Activated T-helper 2 cell treated with anti-CD3 and anti-CD28 coated beads, Interferon-gamma antibody, Interleukin-2, Interleukin-4, amounts not matched to agents 10 μg/mL and 5 μg/mL and 100 μg/mL, durations not matched to agents 14 hours and 24 hours and 36 hours (primary cell): ENCODE measurements around the gene SLC12A7. TPM values are rescaled to one million over a fixed set of nuclear protein-coding genes. Genes with fewer than 3 reads are reported as not detected.
"Not testable (repeated sequence)": the region's sequence is repeated elsewhere in the genome, so short reads cannot be mapped to it uniquely, and the experiment has no call there.

ENCODE experiments used
- DNase-seq: peaks from one replicate; pipeline ENCODE4 v3.0.0; 2021; ENCODE audit warnings: low spot score
- H3K27ac Mint-ChIP-seq: one replicate; pipeline ENCODE4 v1.8.0; 2021; ENCODE audit warnings: mixed read lengths
- H3K27me3 Mint-ChIP-seq: one replicate; pipeline ENCODE4 v1.8.0; 2021; ENCODE audit warnings: low read depth, mixed read lengths
- H3K36me3 Mint-ChIP-seq: one replicate; pipeline ENCODE4 v1.8.0; 2021; ENCODE audit warnings: low read depth, mixed read lengths
- H3K4me1 Mint-ChIP-seq: one replicate; pipeline ENCODE4 v1.8.0; 2021; ENCODE audit warnings: low read depth, mixed read lengths
- H3K4me3 Mint-ChIP-seq: one replicate; pipeline ENCODE4 v1.8.0; 2021; ENCODE audit warnings: low read depth, mild to moderate bottlenecking, moderate library complexity, mixed read lengths
- H3K9me3 Mint-ChIP-seq: one replicate; pipeline ENCODE4 v1.8.0; 2021; ENCODE audit warnings: mixed read lengths
- intact Hi-C: fragments of 100-400 bp; cut with micrococcal nuclease; formaldehyde crosslinking; loops from one replicate; pipeline ENCODE4 v1.15.1; 2023
- total RNA-seq: library from RNA; stranded (reverse); gene quantifications from 2 replicates; pipeline ENCODE4 v1.2.3, GENCODE V29; 2022

Gene SLC12A7
- total RNA-seq, 1 donor from 2014 or later = 31.9 TPM

GRCh38 chr5:1033178-1033577, 78.7 kb downstream of the SLC12A7 start:
- no peaks in the 10 kb centered on the region for H3K27me3 Mint-ChIP-seq
- no peaks in the 10 kb centered on the region for H3K9me3 Mint-ChIP-seq
- no peak overlapping the region for H3K27ac Mint-ChIP-seq
- H3K36me3 Mint-ChIP-seq = peaks cover 16% of the 10 kb centered on the region
- no peak for DNase-seq
- H3K4me1 Mint-ChIP-seq = no peaks in the 10 kb centered on the region
- intact Hi-C loops = no loop called here
- H3K4me3 Mint-ChIP-seq = no peak overlapping the region

DNA sequence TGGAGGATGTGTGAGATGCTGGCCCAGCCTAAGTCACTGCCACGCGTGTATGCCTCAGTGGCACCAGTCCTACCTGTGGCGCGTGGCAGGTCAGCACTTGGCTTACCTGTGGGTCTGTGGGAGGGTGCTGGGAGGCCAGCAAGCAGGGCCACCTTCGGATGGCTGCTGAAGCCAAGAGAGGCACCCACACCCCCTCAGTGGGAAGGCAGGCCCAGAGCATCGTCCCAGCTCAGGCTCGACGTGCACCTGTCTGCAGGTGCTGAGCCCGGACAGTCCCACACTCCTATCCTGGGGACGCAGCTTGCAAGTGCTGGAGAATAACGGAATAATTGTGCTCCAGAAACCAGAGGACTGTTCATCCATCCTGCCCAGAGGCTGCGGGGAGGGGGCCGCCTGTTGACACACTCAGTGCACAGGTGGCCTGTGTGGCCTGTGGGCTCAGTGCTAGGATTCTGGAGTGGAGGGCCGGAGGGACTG, 79.3 kb downstream of the SLC12A7 start:
- H3K27ac Mint-ChIP-seq = no peak overlapping the region
- no peaks in the 10 kb centered on the region for H3K9me3 Mint-ChIP-seq
- H3K36me3 Mint-ChIP-seq = peaks cover 16% of the 10 kb centered on the region
- H3K4me3 Mint-ChIP-seq = no peak overlapping the region
- no peaks in the 10 kb centered on the region for H3K4me1 Mint-ChIP-seq
- no peaks in the 10 kb centered on the region for H3K27me3 Mint-ChIP-seq
- intact Hi-C loops = no loop called here
- DNase-seq = no peak

DNA sequence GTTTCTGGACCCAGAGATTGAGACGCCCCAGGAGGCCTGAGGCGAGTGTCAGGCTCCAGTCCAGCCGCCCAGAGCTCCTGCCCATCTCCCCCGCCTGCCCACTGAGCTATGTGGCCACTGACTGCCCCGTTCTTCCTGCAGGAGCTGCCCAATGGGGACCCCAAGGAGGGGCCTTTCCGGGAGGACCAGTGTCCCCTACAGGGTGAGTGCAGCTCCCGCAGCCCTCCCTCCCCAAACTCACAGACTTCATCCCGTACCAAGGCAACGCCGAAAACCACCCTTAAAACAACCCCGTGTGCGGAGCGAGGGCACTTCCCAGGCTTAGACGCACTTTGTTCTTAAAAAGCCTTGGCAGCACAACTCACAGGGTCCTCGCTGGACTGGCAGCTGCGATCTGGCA, 79.9 kb downstream of the SLC12A7 start:
- no peaks in the 10 kb centered on the region for H3K9me3 Mint-ChIP-seq
- H3K27me3 Mint-ChIP-seq = no peaks in the 10 kb centered on the region
- H3K36me3 Mint-ChIP-seq = peaks cover 16% of the 10 kb centered on the region
- H3K27ac Mint-ChIP-seq = no peak overlapping the region
- no peak for DNase-seq
- intact Hi-C loops = no loop called here
- no peaks in the 10 kb centered on the region for H3K4me1 Mint-ChIP-seq
- no peak overlapping the region for H3K4me3 Mint-ChIP-seq

GRCh38 chr5:1031306-1031959, 80.4 kb downstream of the SLC12A7 start:
- no peak overlapping the region for H3K4me3 Mint-ChIP-seq
- no peak overlapping the region for H3K27ac Mint-ChIP-seq
- H3K9me3 Mint-ChIP-seq = no peaks in the 10 kb centered on the region
- intact Hi-C loops = no loop called here
- H3K4me1 Mint-ChIP-seq = no peaks in the 10 kb centered on the region
- H3K27me3 Mint-ChIP-seq = no peaks in the 10 kb centered on the region
- peaks cover 12% of the 10 kb centered on the region for H3K36me3 Mint-ChIP-seq
- no peak for DNase-seq

GRCh38 chr5:1030801-1031271, 81.0 kb downstream of the SLC12A7 start:
- H3K36me3 Mint-ChIP-seq = peaks cover 12% of the 10 kb centered on the region
- H3K27ac Mint-ChIP-seq = no peak overlapping the region
- no peaks in the 10 kb centered on the region for H3K9me3 Mint-ChIP-seq
- no peak overlapping the region for H3K4me3 Mint-ChIP-seq
- intact Hi-C loops = no loop called here
- H3K27me3 Mint-ChIP-seq = no peaks in the 10 kb centered on the region
- no peaks in the 10 kb centered on the region for H3K4me1 Mint-ChIP-seq
- DNase-seq = no peak

GRCh38 chr5:1029945-1030625, 81.8 kb downstream of the SLC12A7 start:
- Mint-ChIP-seq H3K36me3 (peaks cover 10% of the 10 kb centered on the region), H3K9me3 (no peaks in the 10 kb centered on the region), H3K4me3 (no peak overlapping the region), H3K4me1 (no peaks in the 10 kb centered on the region), H3K27me3 (no peaks in the 10 kb centered on the region), H3K27ac (no peak overlapping the region)
- intact Hi-C loops = no loop called here
- DNase-seq = no peak

- H3K36me3 Mint-ChIP-seq = peaks cover 6% of the 10 kb centered on the region
- H3K4me3 Mint-ChIP-seq = no peak overlapping the region
- intact Hi-C loops = no loop called here
These were observed 82.5 kb downstream of the SLC12A7 start for GRCh38 chr5:1029282-1029944.

DNA sequence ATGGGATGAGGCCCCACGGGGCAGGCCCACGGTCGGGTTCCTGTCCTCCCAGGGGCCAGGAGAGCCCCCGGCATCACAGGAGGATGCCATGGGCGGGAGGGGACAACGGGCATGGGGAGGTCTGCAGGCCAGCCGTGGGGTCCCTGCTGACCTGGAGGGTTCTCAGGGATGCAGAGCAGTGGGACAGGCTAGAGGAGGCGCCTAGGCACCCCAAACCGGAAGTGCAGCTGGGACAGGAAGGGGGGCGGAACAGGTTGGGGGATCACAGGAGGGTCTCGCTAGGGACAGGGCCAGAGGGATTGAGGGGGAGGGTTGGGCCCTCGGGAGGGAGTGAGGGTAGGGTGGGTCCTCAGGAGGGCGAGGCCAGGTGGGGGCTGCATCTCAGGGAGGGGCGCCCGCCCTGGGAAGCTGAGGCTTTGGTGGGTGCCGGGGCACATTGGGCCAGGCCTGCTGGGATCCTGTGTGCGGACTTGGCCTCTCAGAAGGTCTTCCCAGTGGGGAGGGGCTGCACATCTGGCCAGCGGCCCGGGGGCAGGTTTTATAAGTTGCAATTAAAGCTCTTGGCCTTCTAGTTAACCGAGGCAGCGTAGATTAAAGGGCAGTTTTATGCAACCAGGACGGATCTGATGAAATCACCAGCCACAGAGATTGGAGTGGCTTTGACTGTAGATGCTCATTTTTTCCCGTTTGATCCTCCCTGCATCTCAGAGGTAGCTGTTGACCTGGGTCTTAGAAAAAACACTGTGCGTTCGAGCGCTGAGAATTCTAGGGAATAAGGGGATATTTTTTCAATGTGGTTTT, 83.2 kb downstream of the SLC12A7 start:
- H3K27ac Mint-ChIP-seq = no peak overlapping the region

More at GRCh38 chr5:1029282-1029944, 82.5 kb downstream of the SLC12A7 start:
- no peaks in the 10 kb centered on the region for H3K27me3 Mint-ChIP-seq
- no peaks in the 10 kb centered on the region for H3K4me1 Mint-ChIP-seq
- DNase-seq = no peak
- no peak overlapping the region for H3K27ac Mint-ChIP-seq
- no peaks in the 10 kb centered on the region for H3K9me3 Mint-ChIP-seq

GRCh38 chr5:1027631-1028441, 84.0 kb downstream of the SLC12A7 start:
- intact Hi-C loops = no loop called here
- H3K27me3 Mint-ChIP-seq = no peaks in the 10 kb centered on the region
- H3K27ac Mint-ChIP-seq = no peak overlapping the region
- H3K9me3 Mint-ChIP-seq = no peaks in the 10 kb centered on the region
- DNase-seq = no peak
- no peak overlapping the region for H3K4me3 Mint-ChIP-seq
- no peaks in the 10 kb centered on the region for H3K4me1 Mint-ChIP-seq
- no peaks in the 10 kb centered on the region for H3K36me3 Mint-ChIP-seq

More for the DNA sequence above, 83.2 kb downstream of the SLC12A7 start:
- no peaks in the 10 kb centered on the region for H3K9me3 Mint-ChIP-seq
- H3K4me3 Mint-ChIP-seq = no peak overlapping the region
- H3K4me1 Mint-ChIP-seq = no peaks in the 10 kb centered on the region
- H3K27me3 Mint-ChIP-seq = no peaks in the 10 kb centered on the region
- peaks cover under 1% of the 10 kb centered on the region for H3K36me3 Mint-ChIP-seq
- DNase-seq = no peak
- intact Hi-C loops = no loop called here

- H3K4me3 Mint-ChIP-seq = no peak overlapping the region
- no peaks in the 10 kb centered on the region for H3K4me1 Mint-ChIP-seq
- H3K9me3 Mint-ChIP-seq = no peaks in the 10 kb centered on the region
- no peak overlapping the region for H3K27ac Mint-ChIP-seq
- intact Hi-C loops = no loop called here
- no peaks in the 10 kb centered on the region for H3K36me3 Mint-ChIP-seq
- no peaks in the 10 kb centered on the region for H3K27me3 Mint-ChIP-seq
- no peak for DNase-seq
These were observed 84.9 kb downstream of the SLC12A7 start for GRCh38 chr5:1026700-1027621.

- H3K27me3 Mint-ChIP-seq, H3K4me3 Mint-ChIP-seq, intact Hi-C loops, H3K9me3 Mint-ChIP-seq, H3K36me3 Mint-ChIP-seq, DNase-seq, H3K27ac Mint-ChIP-seq, H3K4me1 Mint-ChIP-seq: not testable (repeated sequence)
These were observed 89.9 kb downstream of the SLC12A7 start for GRCh38 chr5:1021969-1022336.
